ENCODE data around the gene NOP16. TPM values are rescaled to one million over a fixed set of nuclear protein-coding genes. Genes with fewer than 3 reads are reported as not detected.
A peak's percentile ranks its signal among the peaks of the same experiment; 100 is the strongest.

Gene NOP16
- total and polyA plus RNA-seq, 2 of the 13 experiments (the other 11 are each of a cell fraction or from before 2014, with no cell fraction given) = 43.3 to 48.4 TPM

GRCh38 chr5:176388444-176389134 is at the start of gene NOP16, which contains the start of gene HIGD2A (continued):
- peak; percentile 31; the same call in 1 of the 2 replicates for TF ChIP-seq NR1H2 (CRISPR knock-in tag; IDR thresholded peaks at IDR 0.05; ENCODE audit: borderline replicate concordance, low read depth)
- TF ChIP-seq, protein P1, sequence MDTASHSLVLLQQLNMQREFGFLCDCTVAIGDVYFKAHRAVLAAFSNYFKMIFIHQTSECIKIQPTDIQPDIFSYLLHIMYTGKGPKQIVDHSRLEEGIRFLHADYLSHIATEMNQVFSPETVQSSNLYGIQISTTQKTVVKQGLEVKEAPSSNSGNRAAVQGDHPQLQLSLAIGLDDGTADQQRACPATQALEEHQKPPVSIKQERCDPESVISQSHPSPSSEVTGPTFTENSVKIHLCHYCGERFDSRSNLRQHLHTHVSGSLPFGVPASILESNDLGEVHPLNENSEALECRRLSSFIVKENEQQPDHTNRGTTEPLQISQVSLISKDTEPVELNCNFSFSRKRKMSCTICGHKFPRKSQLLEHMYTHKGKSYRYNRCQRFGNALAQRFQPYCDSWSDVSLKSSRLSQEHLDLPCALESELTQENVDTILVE (CRISPR knock-in tag; IDR thresholded peaks at IDR 0.05) = peak; percentile 83
- peak; percentile 60; the same call in 1 of the 2 replicates for TF ChIP-seq NCOR1 (IDR thresholded peaks at IDR 0.05; ENCODE audit: borderline replicate concordance, low read length)
- no peak for TF ChIP-seq ZNF597 (CRISPR knock-in tag; IDR thresholded peaks at IDR 0.05)
- TF ChIP-seq ZSCAN29 (CRISPR knock-in tag; conservative IDR thresholded peaks at IDR 0.05) = peak; percentile 87
- TF ChIP-seq ZNF629 (CRISPR knock-in tag; conservative IDR thresholded peaks at IDR 0.05) = no peak; the same call in none of the 2 replicates
- peak; percentile 70 for TF ChIP-seq ZNF44 (CRISPR knock-in tag; IDR thresholded peaks at IDR 0.05)
- TF ChIP-seq ZNF350 (CRISPR knock-in tag; IDR thresholded peaks at IDR 0.05; ENCODE audit: borderline replicate concordance, low read depth) = peak; percentile 93
- TF ChIP-seq ZNF468 (CRISPR knock-in tag; IDR thresholded peaks at IDR 0.05) = no peak
- TF ChIP-seq PPARG (CRISPR knock-in tag; conservative IDR thresholded peaks at IDR 0.05) = no peak
- no peak for TF ChIP-seq SETDB1 (CRISPR knock-in tag; IDR thresholded peaks at IDR 0.05; ENCODE audit: borderline replicate concordance)
- TF ChIP-seq RXRA (CRISPR knock-in tag; IDR thresholded peaks at IDR 0.05) = peak; percentile 65
- peak; percentile 66; the same call in 1 of the 2 replicates for TF ChIP-seq DR1 (CRISPR knock-in tag; IDR thresholded peaks at IDR 0.05)
- no peak for TF ChIP-seq FOSL1 (CRISPR knock-in tag; IDR thresholded peaks at IDR 0.05; ENCODE audit: borderline replicate concordance)
- TF ChIP-seq ZNF816 (CRISPR knock-in tag; IDR thresholded peaks at IDR 0.05; ENCODE audit: borderline replicate concordance) = no peak
- peak; percentile 95 for TF ChIP-seq KAT8 (CRISPR knock-in tag; IDR thresholded peaks at IDR 0.05)
- no peak for TF ChIP-seq PTBP1 (IDR thresholded peaks at IDR 0.05; ENCODE audit: low read depth, low read length, poor library complexity, severe bottlenecking)
- TF ChIP-seq ZFAT (CRISPR knock-in tag; conservative IDR thresholded peaks at IDR 0.05) = no peak
- TF ChIP-seq NCOA1 (CRISPR knock-in tag; IDR thresholded peaks at IDR 0.05) = peak; percentile 16; the same call in 1 of the 2 replicates
- TF ChIP-seq JUND (CRISPR knock-in tag; IDR thresholded peaks at IDR 0.05) = peak; percentile 40; the same call in 1 of the 2 replicates
- TF ChIP-seq ZNF780A (CRISPR knock-in tag; IDR thresholded peaks at IDR 0.05) = 0 out of 2 replicates have a peak, but pooled peaks have one; percentile 65
- peak; percentile 44; the same call in 1 of the 2 replicates for TF ChIP-seq ARHGAP35 (CRISPR knock-in tag; IDR thresholded peaks at IDR 0.05; ENCODE audit: borderline replicate concordance)
- TF ChIP-seq, protein P2, sequence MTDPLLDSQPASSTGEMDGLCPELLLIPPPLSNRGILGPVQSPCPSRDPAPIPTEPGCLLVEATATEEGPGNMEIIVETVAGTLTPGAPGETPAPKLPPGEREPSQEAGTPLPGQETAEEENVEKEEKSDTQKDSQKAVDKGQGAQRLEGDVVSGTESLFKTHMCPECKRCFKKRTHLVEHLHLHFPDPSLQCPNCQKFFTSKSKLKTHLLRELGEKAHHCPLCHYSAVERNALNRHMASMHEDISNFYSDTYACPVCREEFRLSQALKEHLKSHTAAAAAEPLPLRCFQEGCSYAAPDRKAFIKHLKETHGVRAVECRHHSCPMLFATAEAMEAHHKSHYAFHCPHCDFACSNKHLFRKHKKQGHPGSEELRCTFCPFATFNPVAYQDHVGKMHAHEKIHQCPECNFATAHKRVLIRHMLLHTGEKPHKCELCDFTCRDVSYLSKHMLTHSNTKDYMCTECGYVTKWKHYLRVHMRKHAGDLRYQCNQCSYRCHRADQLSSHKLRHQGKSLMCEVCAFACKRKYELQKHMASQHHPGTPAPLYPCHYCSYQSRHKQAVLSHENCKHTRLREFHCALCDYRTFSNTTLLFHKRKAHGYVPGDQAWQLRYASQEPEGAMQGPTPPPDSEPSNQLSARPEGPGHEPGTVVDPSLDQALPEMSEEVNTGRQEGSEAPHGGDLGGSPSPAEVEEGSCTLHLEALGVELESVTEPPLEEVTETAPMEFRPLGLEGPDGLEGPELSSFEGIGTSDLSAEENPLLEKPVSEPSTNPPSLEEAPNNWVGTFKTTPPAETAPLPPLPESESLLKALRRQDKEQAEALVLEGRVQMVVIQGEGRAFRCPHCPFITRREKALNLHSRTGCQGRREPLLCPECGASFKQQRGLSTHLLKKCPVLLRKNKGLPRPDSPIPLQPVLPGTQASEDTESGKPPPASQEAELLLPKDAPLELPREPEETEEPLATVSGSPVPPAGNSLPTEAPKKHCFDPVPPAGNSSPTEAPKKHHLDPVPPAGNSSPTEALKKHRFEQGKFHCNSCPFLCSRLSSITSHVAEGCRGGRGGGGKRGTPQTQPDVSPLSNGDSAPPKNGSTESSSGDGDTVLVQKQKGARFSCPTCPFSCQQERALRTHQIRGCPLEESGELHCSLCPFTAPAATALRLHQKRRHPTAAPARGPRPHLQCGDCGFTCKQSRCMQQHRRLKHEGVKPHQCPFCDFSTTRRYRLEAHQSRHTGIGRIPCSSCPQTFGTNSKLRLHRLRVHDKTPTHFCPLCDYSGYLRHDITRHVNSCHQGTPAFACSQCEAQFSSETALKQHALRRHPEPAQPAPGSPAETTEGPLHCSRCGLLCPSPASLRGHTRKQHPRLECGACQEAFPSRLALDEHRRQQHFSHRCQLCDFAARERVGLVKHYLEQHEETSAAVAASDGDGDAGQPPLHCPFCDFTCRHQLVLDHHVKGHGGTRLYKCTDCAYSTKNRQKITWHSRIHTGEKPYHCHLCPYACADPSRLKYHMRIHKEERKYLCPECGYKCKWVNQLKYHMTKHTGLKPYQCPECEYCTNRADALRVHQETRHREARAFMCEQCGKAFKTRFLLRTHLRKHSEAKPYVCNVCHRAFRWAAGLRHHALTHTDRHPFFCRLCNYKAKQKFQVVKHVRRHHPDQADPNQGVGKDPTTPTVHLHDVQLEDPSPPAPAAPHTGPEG (CRISPR knock-in tag; IDR thresholded peaks at IDR 0.05) = peak; percentile 32; the same call in 1 of the 2 replicates
